Measurements from ENCODE around the gene TUT4. TPM values are rescaled to one million over a fixed set of nuclear protein-coding genes. Genes with fewer than 3 reads are reported as not detected.

Gene TUT4
- total and polyA plus RNA-seq, 2 donors (not counting 3 experiments of a cell fraction or from before 2014, with no cell fraction given), result 24.7 to 41.2 TPM

GRCh38 chr1:52523376-52523775 lies 29.5 kb downstream of the TUT4 start:
- H3K9me1 ChIP-seq (replicated peaks; ENCODE audit: control insufficient read depth, extremely low read depth, insufficient read depth, low read length), result no peaks in the 10 kb centered on the region
- no peak overlapping the region for H2AFZ ChIP-seq (ENCODE audit: low read depth, low read length)
- ChIA-PET CTCF (no interaction called here), POLR2A (no interaction called here)
- H3K79me2 ChIP-seq (ENCODE audit: control insufficient read depth, insufficient read depth, low read length), result no peaks in the 10 kb centered on the region
- BruUV-seq (replicated peaks), result no TSS peak
- no peaks in the 10 kb centered on the region for H3K9me3 ChIP-seq (replicated peaks; ENCODE audit: control insufficient read depth, insufficient read depth, low read length)
- DNase-seq (ENCODE audit: low read depth, low spot score), result no peak
- no peaks in the 10 kb centered on the region for H3K36me3 ChIP-seq (ENCODE audit: control insufficient read depth in 2 of 2, extremely low read depth in 1 of 2, insufficient read depth in 2 of 2, low read length in 2 of 2)
- no peaks in the 10 kb centered on the region for H3K27me3 ChIP-seq (ENCODE audit: control insufficient read depth in 2 of 2, insufficient read depth in 2 of 2, low read length in 2 of 2)
- H3K4me1 ChIP-seq (ENCODE audit: control insufficient read depth, extremely low read depth, insufficient read depth, low read length), result no peaks in the 10 kb centered on the region
- intact Hi-C loops (cut with micrococcal nuclease) (no loop called here), dilution Hi-C loops (cut with MboI; ENCODE audit: extremely low pct_ligation_motif_present, low sequenced_read_pairs) (no loop called here)
- no peak overlapping the region for H3K4me3 ChIP-seq (replicated peaks in 1 of 3; ENCODE audit: insufficient read depth in 1 of 3, low read depth in 1 of 3, low read length in 3 of 3)
- H3K4me2 ChIP-seq (ENCODE audit: insufficient read depth, low read length), result no peak overlapping the region
- H4K20me1 ChIP-seq (replicated peaks; ENCODE audit: control insufficient read depth, extremely low read depth, insufficient read depth, low read length), result no peaks in the 10 kb centered on the region
- no peak for FAIRE-seq
- TF ChIP-seq MYC (IDR thresholded peaks at IDR 0.05; ENCODE audit: low read depth, low read length) (no peak), POLR2AphosphoS5 (IDR thresholded peaks at IDR 0.05; ENCODE audit: insufficient read depth, low read depth, low read length) (no peak), JUN (IDR thresholded peaks at IDR 0.05; ENCODE audit: borderline replicate concordance, insufficient read depth, insufficient read length, low read depth) (no peak), FOS (IDR thresholded peaks at IDR 0.05; ENCODE audit: borderline replicate concordance, insufficient read depth, low read length) (no peak), MAX (IDR thresholded peaks at IDR 0.05; ENCODE audit: insufficient read depth, insufficient read length) (no peak), POLR2A (IDR thresholded peaks at IDR 0.05; ENCODE audit: low read depth, low read length) (no peak), GATA2 (IDR thresholded peaks at IDR 0.05; ENCODE audit: insufficient read depth, insufficient read length, low read depth, low read length) (no peak), EZH2 (IDR thresholded peaks at IDR 0.05; ENCODE audit: borderline replicate concordance, low read depth, low read length, severe bottlenecking) (no peak)
- TF ChIP-seq, protein P1, sequence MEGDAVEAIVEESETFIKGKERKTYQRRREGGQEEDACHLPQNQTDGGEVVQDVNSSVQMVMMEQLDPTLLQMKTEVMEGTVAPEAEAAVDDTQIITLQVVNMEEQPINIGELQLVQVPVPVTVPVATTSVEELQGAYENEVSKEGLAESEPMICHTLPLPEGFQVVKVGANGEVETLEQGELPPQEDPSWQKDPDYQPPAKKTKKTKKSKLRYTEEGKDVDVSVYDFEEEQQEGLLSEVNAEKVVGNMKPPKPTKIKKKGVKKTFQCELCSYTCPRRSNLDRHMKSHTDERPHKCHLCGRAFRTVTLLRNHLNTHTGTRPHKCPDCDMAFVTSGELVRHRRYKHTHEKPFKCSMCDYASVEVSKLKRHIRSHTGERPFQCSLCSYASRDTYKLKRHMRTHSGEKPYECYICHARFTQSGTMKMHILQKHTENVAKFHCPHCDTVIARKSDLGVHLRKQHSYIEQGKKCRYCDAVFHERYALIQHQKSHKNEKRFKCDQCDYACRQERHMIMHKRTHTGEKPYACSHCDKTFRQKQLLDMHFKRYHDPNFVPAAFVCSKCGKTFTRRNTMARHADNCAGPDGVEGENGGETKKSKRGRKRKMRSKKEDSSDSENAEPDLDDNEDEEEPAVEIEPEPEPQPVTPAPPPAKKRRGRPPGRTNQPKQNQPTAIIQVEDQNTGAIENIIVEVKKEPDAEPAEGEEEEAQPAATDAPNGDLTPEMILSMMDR (IDR thresholded peaks at IDR 0.05; ENCODE audit: extremely low read depth in 1 of 2, insufficient read depth in 1 of 2, low read depth in 1 of 2, low read length in 2 of 2), result no peak
- H3K27ac ChIP-seq (ENCODE audit: insufficient read depth, low read depth, low read length), result no peak overlapping the region
- no peak overlapping the region for H3K9ac ChIP-seq (replicated peaks; ENCODE audit: extremely low read depth, insufficient read depth, low read length)

Data from endothelial cell of umbilical vein (primary cell).